ENCODE data around the gene HSPA5.
A peak's percentile ranks its signal among the peaks of the same experiment; 100 is the strongest.
"Not testable (repeated sequence)": the region's sequence is repeated elsewhere in the genome, so short reads cannot be mapped to it uniquely, and the experiment has no call there.

HSPA5 gene

DNA sequence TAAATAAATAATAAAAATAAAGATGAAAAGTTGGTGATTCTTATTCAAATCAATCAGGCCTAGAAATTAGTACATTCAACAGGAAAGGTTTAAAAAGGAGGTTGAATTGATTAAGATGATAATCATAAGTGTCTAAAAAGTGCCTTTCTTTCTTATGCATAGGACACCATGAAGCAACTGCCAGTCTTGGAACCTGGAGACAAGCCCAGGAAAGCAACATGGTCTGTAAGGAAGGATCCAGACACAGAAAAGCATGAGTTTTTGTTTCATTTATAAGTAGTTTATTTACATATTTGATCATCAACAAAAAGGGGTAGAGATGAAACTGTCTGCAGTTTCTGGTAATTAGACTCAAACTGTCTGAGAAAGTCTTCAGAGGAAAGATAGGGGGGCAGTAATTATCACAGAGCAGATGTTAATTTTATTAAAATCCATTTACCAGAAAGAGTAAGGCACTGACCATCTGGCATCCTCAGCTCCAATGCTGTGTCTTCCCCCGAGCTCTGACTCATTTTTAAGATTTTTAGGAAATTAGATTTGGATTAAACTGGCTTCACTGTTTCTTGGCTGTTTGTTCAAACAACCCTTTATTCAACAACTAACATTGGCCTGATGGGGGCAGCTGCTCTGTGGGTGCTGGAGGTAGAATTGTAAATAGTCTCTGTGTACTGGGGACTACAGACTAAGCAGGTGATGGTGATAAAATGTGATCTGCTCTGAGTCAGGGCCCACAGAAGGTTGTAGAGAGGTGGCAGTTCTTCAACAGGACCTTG, 38.1 kb downstream of the HSPA5 start:
- H3K4me3 ChIP-seq (ENCODE audit: low read depth, low read length) = no peak overlapping the region
- in situ Hi-C loops (cut with HindIII; ENCODE audit: low sequenced_read_pairs) = no loop called here
- no peak for DNase-seq (ENCODE audit: low read depth, low spot score)
- TF ChIP-seq, protein P1, sequence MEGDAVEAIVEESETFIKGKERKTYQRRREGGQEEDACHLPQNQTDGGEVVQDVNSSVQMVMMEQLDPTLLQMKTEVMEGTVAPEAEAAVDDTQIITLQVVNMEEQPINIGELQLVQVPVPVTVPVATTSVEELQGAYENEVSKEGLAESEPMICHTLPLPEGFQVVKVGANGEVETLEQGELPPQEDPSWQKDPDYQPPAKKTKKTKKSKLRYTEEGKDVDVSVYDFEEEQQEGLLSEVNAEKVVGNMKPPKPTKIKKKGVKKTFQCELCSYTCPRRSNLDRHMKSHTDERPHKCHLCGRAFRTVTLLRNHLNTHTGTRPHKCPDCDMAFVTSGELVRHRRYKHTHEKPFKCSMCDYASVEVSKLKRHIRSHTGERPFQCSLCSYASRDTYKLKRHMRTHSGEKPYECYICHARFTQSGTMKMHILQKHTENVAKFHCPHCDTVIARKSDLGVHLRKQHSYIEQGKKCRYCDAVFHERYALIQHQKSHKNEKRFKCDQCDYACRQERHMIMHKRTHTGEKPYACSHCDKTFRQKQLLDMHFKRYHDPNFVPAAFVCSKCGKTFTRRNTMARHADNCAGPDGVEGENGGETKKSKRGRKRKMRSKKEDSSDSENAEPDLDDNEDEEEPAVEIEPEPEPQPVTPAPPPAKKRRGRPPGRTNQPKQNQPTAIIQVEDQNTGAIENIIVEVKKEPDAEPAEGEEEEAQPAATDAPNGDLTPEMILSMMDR (IDR thresholded peaks at IDR 0.05; ENCODE audit: low read depth, low read length) = no peak

DNA sequence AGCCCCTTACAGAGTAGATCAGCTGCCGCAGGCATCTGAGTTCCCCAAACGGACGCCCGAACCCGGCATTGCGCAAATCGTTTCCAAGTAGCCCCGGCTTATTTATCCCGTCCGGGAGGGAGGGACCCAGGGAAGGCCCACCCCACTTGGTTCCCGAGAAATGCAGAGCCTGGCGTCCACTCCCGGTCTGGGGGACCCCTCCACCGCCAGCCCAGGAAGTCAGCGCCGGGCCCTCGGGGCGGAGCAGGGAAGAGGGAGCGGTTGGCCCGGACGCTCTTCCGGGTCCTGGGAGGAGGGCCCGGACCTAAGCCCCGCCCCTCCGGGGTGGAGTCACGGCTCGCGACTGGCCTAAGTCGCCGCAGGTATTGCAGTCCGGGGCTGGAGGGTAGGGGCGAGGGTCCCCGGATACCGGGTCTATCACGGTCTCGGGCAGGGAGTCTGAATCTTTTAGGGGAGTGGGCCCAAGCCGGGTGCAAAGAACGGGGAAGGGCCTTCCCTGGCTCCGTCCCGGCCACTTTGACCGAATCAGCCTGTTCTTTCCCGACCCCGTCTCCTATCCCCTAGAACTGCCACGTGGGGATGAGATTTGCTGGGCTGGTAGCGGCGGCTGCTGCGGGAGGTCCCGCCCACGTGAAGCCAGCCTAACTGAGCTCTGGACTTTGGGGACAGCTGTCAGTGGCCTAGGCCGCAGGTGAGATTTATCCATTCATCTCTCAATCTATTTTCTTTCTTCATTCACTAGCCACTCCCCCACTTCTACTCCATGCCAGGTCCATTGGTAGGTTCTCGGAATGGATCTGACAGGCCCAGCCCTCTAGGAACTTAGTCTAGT, 40.7 kb downstream of the HSPA5 start, which contains the start of gene RABEPK:
TSS of gene RABEPK (plus strand) at position 327 of the 832 bp plus-strand sequence. CDS start 2,472 bp downstream, outside the sequence.
- TF ChIP-seq, protein P1 (IDR thresholded peaks at IDR 0.05; ENCODE audit: low read depth, low read length) = no peak
- DNase-seq (ENCODE audit: low read depth, low spot score) = peak; percentile 96
- peak within 1 kb of the TSS; percentile 85 for H3K4me3 ChIP-seq (ENCODE audit: low read depth, low read length)
- in situ Hi-C loops (cut with HindIII; ENCODE audit: low sequenced_read_pairs) = no loop called here

DNA sequence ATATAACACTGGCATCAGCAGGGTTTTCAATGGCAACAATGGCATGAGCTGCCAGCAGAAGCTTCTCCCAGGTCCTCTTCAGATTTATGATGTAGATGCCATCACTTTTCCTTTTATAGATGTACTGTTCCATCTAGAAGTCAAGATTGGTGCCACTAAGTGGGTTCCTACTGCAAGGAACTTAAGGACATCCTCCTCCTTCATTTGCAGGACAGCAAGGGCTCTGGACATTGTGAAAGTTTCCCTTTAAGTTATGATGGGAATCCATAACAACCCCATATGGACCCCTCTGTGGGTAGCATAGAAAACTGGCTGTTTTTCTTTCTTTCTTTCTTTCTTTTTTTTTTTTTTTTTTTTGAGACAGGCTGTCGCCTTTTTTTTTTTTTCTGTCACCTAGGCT, 45.6 kb downstream of the HSPA5 start:
- DNase-seq (ENCODE audit: low read depth, low spot score); in situ Hi-C loops (cut with HindIII; ENCODE audit: low sequenced_read_pairs); H3K4me3 ChIP-seq (ENCODE audit: low read depth, low read length): not testable (repeated sequence)

DNA sequence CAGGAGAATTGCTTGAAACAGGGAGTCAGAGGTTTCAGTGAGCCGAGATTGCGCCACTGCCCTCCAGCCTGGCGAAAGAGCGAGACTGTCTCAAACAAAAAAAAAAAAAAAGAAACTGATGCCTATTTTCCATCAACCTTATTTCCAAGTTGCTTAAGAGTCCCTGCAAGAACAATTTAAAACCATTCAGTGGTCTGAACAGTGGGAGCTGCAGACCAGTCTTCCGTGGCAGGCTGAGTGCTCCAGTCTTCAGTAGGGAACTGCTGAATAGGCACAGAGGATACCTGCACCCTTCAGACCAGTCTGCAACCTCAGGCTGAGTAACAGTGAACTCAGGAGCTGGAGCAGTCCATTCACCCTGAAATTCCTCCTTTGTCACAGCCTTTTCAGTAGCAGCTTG, 46.7 kb downstream of the HSPA5 start:
- in situ Hi-C loops (cut with HindIII; ENCODE audit: low sequenced_read_pairs); H3K4me3 ChIP-seq (ENCODE audit: low read depth, low read length); DNase-seq (ENCODE audit: low read depth, low spot score): not testable (repeated sequence)

DNA sequence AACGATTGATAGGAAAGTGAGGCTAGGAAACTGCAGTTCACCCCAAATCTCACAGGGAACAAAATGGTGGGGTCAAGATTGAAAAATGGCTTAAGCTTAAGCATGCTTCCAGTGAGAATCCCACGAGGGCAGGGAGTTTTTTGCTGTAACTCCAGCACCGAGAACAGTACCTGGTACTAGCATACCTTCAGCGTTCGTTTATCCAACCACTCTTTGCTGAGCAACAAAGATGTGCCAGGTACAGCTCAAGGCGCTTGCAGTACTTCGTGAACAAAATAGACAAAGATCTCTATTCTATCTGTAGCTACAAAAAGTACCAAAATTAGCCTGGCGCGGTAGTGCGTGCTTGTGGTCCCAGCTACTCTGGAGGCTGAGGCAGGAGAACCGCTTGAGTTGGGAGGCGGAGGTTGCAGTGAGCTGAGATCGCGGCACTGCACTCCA, 50.8 kb downstream of the HSPA5 start:
- no peak for DNase-seq (ENCODE audit: low read depth, low spot score)
- peak overlapping the region; percentile 100 for H3K4me3 ChIP-seq (ENCODE audit: low read depth, low read length)
- in situ Hi-C loops (cut with HindIII; ENCODE audit: low sequenced_read_pairs) = no loop called here
- TF ChIP-seq, protein P1 (IDR thresholded peaks at IDR 0.05; ENCODE audit: low read depth, low read length) = no peak

DNA sequence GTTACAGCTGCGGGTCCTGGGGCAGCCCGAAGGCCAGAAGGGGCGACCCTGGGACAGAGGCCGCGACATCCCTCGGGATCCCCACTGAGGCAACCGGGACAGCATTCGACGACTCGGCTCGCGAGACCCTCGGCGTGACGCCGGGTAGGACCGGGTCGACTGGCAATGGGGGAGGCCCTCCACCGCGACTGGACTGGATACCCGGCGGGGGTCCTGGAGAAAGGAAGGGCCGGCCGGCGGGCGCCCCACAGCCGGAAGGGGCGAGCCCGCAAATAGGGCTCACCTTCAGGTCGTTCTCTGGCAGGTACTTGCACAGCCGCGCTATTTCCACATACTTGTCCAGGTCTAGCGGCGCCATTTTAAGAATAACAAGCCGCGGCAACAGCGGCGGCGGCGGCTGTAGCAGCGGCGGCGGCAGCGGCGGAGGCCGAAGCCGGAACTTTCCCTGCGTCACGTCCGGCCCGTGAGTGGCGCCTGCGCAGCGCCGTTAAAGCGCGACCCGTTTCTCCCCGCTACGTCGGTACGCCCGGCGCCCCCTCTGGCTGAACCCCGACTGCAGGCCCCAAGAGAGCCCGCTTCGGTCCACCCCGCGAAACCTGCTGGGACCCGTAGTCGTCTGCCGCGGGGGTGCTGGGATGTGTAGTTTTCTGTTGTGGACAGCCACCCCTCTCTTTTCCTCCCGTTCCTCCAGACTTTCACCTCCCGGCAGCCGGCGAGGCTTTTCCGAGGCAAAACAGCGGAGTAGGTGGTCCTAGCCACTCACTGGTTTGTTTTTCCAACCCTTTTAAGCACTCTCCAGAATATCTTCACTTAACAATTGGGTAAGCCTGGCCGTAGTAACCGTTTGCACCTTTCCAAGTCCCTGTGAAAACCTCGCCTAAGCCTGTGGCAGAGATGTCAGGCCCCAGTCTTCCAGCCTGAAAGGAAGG, 51.5 kb downstream of the HSPA5 start, which contains the start of gene PPP6C:
TSS of gene PPP6C (minus strand) at position 443 of the 929 bp plus-strand sequence. CDS start at position 358, 85 bp downstream.
- peak; percentile 98 for DNase-seq (ENCODE audit: low read depth, low spot score)
- peak within 1 kb of the TSS; percentile 100 for H3K4me3 ChIP-seq (ENCODE audit: low read depth, low read length)
- TF ChIP-seq, protein P1 (IDR thresholded peaks at IDR 0.05; ENCODE audit: low read depth, low read length) = peak; percentile 72
- in situ Hi-C loops (cut with HindIII; ENCODE audit: low sequenced_read_pairs) = no loop called here

DNA sequence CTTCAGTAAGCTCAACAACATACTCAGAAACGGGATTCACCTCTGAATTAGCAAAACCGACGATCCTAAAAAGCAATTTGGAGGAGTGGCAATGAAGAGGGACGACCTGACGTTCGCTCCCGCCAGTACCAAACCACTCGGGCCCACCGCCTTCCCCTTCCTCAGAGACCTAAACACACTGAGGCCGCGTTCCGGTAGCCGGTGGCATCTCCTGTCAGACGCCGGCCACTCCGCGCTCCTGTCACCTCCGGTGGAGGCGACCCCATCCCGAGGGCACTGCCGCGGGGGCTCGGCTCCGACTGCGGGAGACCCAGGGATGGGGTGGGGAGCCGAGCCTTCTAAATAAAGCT, 52.2 kb downstream of the HSPA5 start:
- TF ChIP-seq, protein P1 (IDR thresholded peaks at IDR 0.05; ENCODE audit: low read depth, low read length) = no peak
- in situ Hi-C loops (cut with HindIII; ENCODE audit: low sequenced_read_pairs) = no loop called here
- DNase-seq (ENCODE audit: low read depth, low spot score) = no peak
- H3K4me3 ChIP-seq (ENCODE audit: low read depth, low read length) = peak overlapping the region; percentile 100

All from astrocyte of the spinal cord (primary cell).